ENCODE data around the gene PC. TPM values are rescaled to one million over a fixed set of nuclear protein-coding genes. Genes with fewer than 3 reads are reported as not detected.

The PC gene
- total and polyA plus RNA-seq, 12 donors = 40.6 to 231 (median 83.2) TPM

DNA sequence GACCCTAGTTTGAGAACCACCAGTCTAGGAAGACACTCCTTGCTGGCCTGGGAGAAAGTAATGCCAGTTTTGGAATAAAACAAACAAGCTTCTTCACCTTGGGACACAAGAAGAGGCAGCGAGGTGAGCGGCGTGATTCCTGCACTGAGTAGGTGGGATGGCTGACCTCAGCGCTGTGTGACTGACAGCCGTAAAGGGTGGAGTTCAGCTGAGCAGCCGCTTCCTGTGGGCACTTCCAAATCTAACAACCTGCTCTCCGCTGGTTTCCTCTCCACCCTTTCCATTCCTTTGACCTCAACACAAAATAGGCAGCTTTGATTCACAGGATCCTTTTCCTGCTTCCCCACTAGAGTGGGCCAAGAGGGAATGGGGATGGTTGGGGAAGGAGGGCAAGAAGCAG, 45.8 kb downstream of the PC start:
- TF ChIP-seq, protein P1, sequence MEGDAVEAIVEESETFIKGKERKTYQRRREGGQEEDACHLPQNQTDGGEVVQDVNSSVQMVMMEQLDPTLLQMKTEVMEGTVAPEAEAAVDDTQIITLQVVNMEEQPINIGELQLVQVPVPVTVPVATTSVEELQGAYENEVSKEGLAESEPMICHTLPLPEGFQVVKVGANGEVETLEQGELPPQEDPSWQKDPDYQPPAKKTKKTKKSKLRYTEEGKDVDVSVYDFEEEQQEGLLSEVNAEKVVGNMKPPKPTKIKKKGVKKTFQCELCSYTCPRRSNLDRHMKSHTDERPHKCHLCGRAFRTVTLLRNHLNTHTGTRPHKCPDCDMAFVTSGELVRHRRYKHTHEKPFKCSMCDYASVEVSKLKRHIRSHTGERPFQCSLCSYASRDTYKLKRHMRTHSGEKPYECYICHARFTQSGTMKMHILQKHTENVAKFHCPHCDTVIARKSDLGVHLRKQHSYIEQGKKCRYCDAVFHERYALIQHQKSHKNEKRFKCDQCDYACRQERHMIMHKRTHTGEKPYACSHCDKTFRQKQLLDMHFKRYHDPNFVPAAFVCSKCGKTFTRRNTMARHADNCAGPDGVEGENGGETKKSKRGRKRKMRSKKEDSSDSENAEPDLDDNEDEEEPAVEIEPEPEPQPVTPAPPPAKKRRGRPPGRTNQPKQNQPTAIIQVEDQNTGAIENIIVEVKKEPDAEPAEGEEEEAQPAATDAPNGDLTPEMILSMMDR (IDR thresholded peaks at IDR 0.05) = no peak
- TF ChIP-seq POLR2A (IDR thresholded peaks at IDR 0.05) = no peak
- WGBS, 4 donors = 84 to 92% (median 87%) methylated on average over 7 of the region's 7 CpGs
- no peaks in the 10 kb centered on the region for H3K9me3 ChIP-seq (replicated peaks in 1 of 3)
- H3K27ac ChIP-seq = no peak overlapping the region
- H3K4me1 ChIP-seq (replicated peaks in 1 of 2) = peaks cover 0 to 14% of the 10 kb centered on the region in 2 donors
- no peak overlapping the region for H3K4me3 ChIP-seq
- H3K27me3 ChIP-seq = no peaks in the 10 kb centered on the region
- no peak for DNase-seq
- intact Hi-C loops (cut with DNase I) = no loop called here
- H3K36me3 ChIP-seq (replicated peaks in 1 of 2) = no peaks in the 10 kb centered on the region

DNA sequence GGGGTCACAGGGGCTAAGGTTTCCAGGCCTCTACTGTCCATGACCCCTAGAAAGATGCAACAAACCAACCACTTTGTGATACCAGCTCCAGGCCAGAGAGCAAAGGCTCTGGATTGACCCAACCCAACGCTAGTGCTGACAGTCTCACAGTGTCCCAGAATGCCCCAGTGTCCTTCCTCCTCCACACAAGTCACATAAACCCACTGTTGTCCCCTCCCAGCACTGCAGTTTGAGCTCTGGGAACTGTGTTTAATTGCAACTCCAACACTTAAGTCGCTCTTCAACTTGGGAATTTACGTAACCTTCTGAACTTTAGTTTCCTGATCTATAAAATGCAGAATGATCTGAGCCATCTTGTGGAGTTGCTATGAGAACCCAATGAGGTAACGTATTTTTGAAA, 47.5 kb downstream of the PC start:
- H3K27ac ChIP-seq = no peak overlapping the region
- H3K4me3 ChIP-seq = no peak overlapping the region
- peaks cover 0 to 26% of the 10 kb centered on the region in 2 donors for H3K4me1 ChIP-seq (replicated peaks in 1 of 2)
- H3K9me3 ChIP-seq (replicated peaks in 1 of 3) = no peaks in the 10 kb centered on the region
- no peak for DNase-seq
- intact Hi-C loops (cut with DNase I) = no loop called here
- TF ChIP-seq, protein P1 (IDR thresholded peaks at IDR 0.05) = no peak
- no peak for TF ChIP-seq POLR2A (IDR thresholded peaks at IDR 0.05)
- 88 to 95% (median 94%) methylated on average over 4 of the region's 4 CpGs for WGBS, 4 donors
- no peaks in the 10 kb centered on the region for H3K36me3 ChIP-seq (replicated peaks in 1 of 2)
- H3K27me3 ChIP-seq = no peaks in the 10 kb centered on the region

DNA sequence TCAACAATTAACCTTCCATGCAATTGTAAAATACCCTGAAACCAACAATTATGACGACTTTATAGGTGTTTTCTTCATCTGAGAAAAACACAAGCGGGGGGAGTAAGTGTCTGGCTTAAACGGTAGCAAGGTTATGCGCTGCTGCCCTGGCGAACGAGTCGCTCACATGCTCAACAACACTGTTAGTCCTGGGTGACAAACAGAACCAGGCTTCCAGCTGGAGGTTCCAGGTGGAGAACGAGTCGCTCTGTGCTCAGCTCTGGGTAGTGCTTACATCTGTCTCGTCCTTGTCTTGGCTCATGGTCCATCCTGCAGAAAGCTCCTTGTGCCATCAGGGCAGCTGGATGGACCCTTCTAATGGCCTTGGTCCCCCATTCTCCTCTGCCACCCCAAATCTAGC, 48.2 kb downstream of the PC start:
- intact Hi-C loops (cut with DNase I) = no loop called here
- Histone ChIP-seq H3K4me3 (no peak overlapping the region), H3K27ac (no peak overlapping the region), H3K27me3 (no peaks in the 10 kb centered on the region), H3K9me3 (replicated peaks in 1 of 3) (no peaks in the 10 kb centered on the region), H3K36me3 (replicated peaks in 1 of 2) (no peaks in the 10 kb centered on the region), H3K4me1 (replicated peaks in 1 of 2) (peaks cover 0 to 27% of the 10 kb centered on the region in 2 donors)
- no peak for TF ChIP-seq POLR2A (IDR thresholded peaks at IDR 0.05)
- TF ChIP-seq, protein P1 (IDR thresholded peaks at IDR 0.05) = no peak
- 88 to 92% (median 92%) methylated on average over 10 of the region's 10 CpGs for WGBS, 4 donors
- no peak for DNase-seq

DNA sequence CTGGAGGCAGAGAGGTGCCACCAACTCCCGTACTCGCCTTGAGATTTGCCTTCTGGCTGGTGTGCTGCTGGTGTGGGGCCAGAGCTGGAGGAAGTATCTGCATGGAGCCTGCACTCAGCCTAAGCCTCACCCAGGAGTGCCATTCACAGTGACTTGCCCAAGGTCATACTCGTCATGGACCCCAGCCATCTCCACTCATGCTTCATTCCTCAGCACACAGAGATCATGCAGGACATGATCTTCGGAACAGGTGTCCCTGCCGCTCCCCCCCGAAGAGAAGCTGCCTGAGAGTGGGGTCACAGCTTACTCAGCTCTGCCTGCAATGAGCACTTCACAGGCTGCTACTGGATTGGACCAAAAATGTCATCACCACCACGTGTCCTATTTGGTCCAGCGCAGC, 49.0 kb downstream of the PC start:
- 55 to 89% (median 86%) methylated on average over 4 to 8 of the region's 8 CpGs for WGBS, 4 donors
- H3K9me3 ChIP-seq (replicated peaks in 1 of 3) = no peaks in the 10 kb centered on the region
- no peak overlapping the region for H3K27ac ChIP-seq
- no peak overlapping the region for H3K4me3 ChIP-seq
- no peaks in the 10 kb centered on the region for H3K27me3 ChIP-seq
- no peaks in the 10 kb centered on the region for H3K36me3 ChIP-seq (replicated peaks in 1 of 2)
- no peak for TF ChIP-seq POLR2A (IDR thresholded peaks at IDR 0.05)
- TF ChIP-seq, protein P1 (IDR thresholded peaks at IDR 0.05) = no peak
- intact Hi-C loops (cut with DNase I) = no loop called here
- H3K4me1 ChIP-seq (replicated peaks in 1 of 2) = peaks cover 0 to 29% of the 10 kb centered on the region in 2 donors
- DNase-seq = peak in 2 of 7 donors; percentile 56 to 63
